H1 (cell line): ENCODE measurements around the gene TEX26. TPM values are rescaled to one million over a fixed set of nuclear protein-coding genes. Genes with fewer than 3 reads are reported as not detected.

Experiments used
- EZH2 ChIP-seq: fragments of 200-600 bp; sonication (generic); IDR thresholded peaks from 2 replicates; pipeline ENCODE4 v1.7.1; 2012; ENCODE audit warnings: low read depth, mild to moderate bottlenecking, moderate library complexity, low read length, inconsistent platforms; ENCODE audit not compliant: severe bottlenecking
- SP1 ChIP-seq: IDR thresholded peaks from 2 replicates; pipeline ENCODE4 v1.6.1; 2011; ENCODE audit warnings: low read depth, low read length
- TAF7 ChIP-seq: optimal IDR thresholded peaks from 2 replicates; pipeline ENCODE3; 2011; ENCODE audit warnings: low read depth, mild to moderate bottlenecking, inconsistent platforms, low read length, moderate library complexity, borderline replicate concordance
- polyA plus RNA-seq, 7 experiments: library from polyadenylated mRNA; depleted of rRNA in 3 of 7; stranded (reverse) in 5 of 7; unstranded in 2 of 7; fragments of >200 nt in 5 of 7; fragments of 200-250 nt in 2 of 7; gene quantifications; 1 replicate in 5 of 7; 2 replicates in 1 of 7; 4 replicates in 1 of 7; pipeline versions ENCODE4 v1.2.1 to v1.2.3, GENCODE V29; 2011 to 2013; ENCODE audit warnings: missing spikeins in 2 of 7, mixed read lengths in 2 of 7
- total RNA-seq: library from RNA; stranded (reverse); fragmentation: NEBNext Ultra II Directional; extraction: Animal tissue kit (Norgen Biotek cat#: 25700); gene quantifications from 2 replicates; pipeline ENCODE4 v1.2.1, GENCODE V29; 2021

The TEX26 gene
- total and polyA plus RNA-seq, 2 of the 8 experiments (the other 6 are each of a cell fraction or from before 2014, with no cell fraction given) = not detected

GRCh38 chr13:30928978-30929377 lies 3.5 kb upstream of the TEX26 start (continued):
- no peak for TF ChIP-seq EZH2
- TF ChIP-seq SP1 = no peak
- no peak for TF ChIP-seq TAF7
